Urinary bladder (tissue), 4 donors: Measurements from ENCODE around the gene SLC22A2. TPM values are rescaled to one million over a fixed set of nuclear protein-coding genes. Genes with fewer than 3 reads are reported as not detected.

Experiments used
- DNase-seq: peaks from one replicate; pipeline ENCODE4 v3.0.0-alpha.2; 2015; ENCODE audit errors: extremely low spot score
- H3K27ac ChIP-seq: one replicate; pipeline ENCODE4 v1.5.1; 2013; ENCODE audit warnings: low read depth, mild to moderate bottlenecking, moderate library complexity
- H3K36me3 ChIP-seq: one replicate; pipeline ENCODE4 v1.6.1; 2013; ENCODE audit warnings: mild to moderate bottlenecking, moderate library complexity; ENCODE audit not compliant: insufficient read depth
- H3K4me1 ChIP-seq: one replicate; pipeline ENCODE4 v1.6.1; 2013; ENCODE audit warnings: mild to moderate bottlenecking, moderate library complexity; ENCODE audit not compliant: insufficient read depth
- H3K4me3 ChIP-seq: one replicate; pipeline ENCODE4 v1.5.1; 2013; ENCODE audit warnings: low read depth, low read length
- WGBS: extraction: QIAGEN DNeasy Blood & Tissue Kit; methylation state at CpG from one replicate; pipeline ENCODE4 v1.1.7; 2013; 5-methylcytosine and 5-hydroxymethylcytosine counted together
- polyA plus RNA-seq: library from polyadenylated mRNA; stranded (reverse); fragments of 200-250 nt; gene quantifications from one replicate; pipeline ENCODE4 v1.2.3, GENCODE V29; 2013
- total RNA-seq: library from RNA; depleted of rRNA; stranded (reverse); fragments of >200 nt; gene quantifications from one replicate; pipeline ENCODE4 v1.2.3, GENCODE V29; 2014
- donor health status: healthy with polysubstance abuse.
- donor health status: healthy.

Gene SLC22A2
- total and polyA plus RNA-seq, 2 donors: 0.05 TPM; not detected in 1

DNA sequence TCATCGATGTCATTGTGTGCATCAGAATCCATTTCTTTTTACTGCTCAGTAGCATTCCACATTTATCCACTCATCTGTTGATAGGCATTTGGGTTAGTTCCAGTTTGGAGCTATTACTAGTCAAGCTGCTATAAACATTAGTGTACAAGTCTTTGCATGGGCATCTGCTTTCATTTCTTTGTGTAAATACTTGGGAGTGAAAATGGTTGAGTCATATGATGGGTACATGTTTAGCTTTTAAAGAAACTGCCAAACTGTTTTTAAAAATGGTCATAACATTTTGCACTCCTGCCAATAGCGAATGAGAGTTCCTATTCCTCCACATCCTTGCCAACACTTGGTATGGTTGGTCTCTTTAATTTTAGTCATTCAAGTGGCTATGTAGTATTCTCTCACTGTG is 21.2 kb upstream of the SLC22A2 start:
- WGBS: 42% methylated on average over 2 of the region's 2 CpGs

GRCh38 chr6:160278786-160279310 is 20.2 kb upstream of the SLC22A2 start:
- no peak overlapping the region for H3K27ac ChIP-seq
- H3K4me3 ChIP-seq: no peak overlapping the region
- WGBS: 61% methylated on average over 12 of the region's 12 CpGs
- H3K36me3 ChIP-seq: no peaks in the 10 kb centered on the region
- DNase-seq: no peak
- no peaks in the 10 kb centered on the region for H3K4me1 ChIP-seq

More for the DNA sequence above, 21.2 kb upstream of the SLC22A2 start:
- Histone ChIP-seq H3K4me1 (no peaks in the 10 kb centered on the region), H3K27ac (no peak overlapping the region), H3K36me3 (no peaks in the 10 kb centered on the region), H3K4me3 (no peak overlapping the region)
- no peak for DNase-seq

GRCh38 chr6:160278311-160278710 is 19.7 kb upstream of the SLC22A2 start:
- no peak overlapping the region for H3K27ac ChIP-seq
- 90% methylated on average over 5 of the region's 5 CpGs for WGBS
- no peak overlapping the region for H3K4me3 ChIP-seq
- DNase-seq: no peak
- no peaks in the 10 kb centered on the region for H3K4me1 ChIP-seq
- no peaks in the 10 kb centered on the region for H3K36me3 ChIP-seq

GRCh38 chr6:160277546-160277945 is 18.9 kb upstream of the SLC22A2 start:
- no peaks in the 10 kb centered on the region for H3K4me1 ChIP-seq
- no peaks in the 10 kb centered on the region for H3K36me3 ChIP-seq
- whole genome bisulfite sequencing: 83% methylated on average over 15 of the region's 15 CpGs
- no peak for DNase-seq
- H3K27ac ChIP-seq: no peak overlapping the region
- no peak overlapping the region for H3K4me3 ChIP-seq

GRCh38 chr6:160277144-160277543 is 18.5 kb upstream of the SLC22A2 start:
- Histone ChIP-seq H3K36me3 (no peaks in the 10 kb centered on the region), H3K27ac (no peak overlapping the region), H3K4me3 (no peak overlapping the region), H3K4me1 (no peaks in the 10 kb centered on the region)
- WGBS: 95% methylated on average over 5 of the region's 5 CpGs
- no peak for DNase-seq

GRCh38 chr6:160276126-160276525 is 17.5 kb upstream of the SLC22A2 start:
- Histone ChIP-seq H3K4me3 (no peak overlapping the region), H3K4me1 (no peaks in the 10 kb centered on the region), H3K27ac (no peak overlapping the region), H3K36me3 (no peaks in the 10 kb centered on the region)
- 66% methylated on average over 4 of the region's 4 CpGs for WGBS
- no peak for DNase-seq

DNA sequence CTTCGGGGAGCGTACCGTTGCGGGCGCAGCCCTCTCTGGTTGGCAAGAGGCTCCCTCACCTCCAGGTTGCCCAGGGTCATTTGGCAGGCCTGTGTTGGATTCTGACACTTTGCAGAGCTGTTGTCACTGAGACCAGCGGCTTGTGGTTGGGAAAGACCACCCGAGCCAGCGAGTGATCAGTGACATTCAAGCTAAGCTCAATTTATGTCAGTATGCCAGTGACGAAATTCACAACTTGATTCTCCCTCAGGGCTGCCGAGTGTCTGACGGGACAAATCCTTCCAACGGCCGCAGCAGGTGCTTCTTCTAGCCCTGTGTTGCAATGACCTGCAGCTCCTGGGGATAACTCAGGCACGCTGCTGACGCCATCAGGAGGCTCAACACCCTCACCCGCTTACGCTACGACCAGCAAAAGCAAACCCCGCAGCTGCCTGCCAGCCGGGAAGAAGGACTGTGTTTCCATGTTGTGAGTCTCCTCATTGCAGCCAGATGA is 16.9 kb upstream of the SLC22A2 start:
- Histone ChIP-seq H3K27ac (no peak overlapping the region), H3K4me3 (no peak overlapping the region), H3K36me3 (no peaks in the 10 kb centered on the region), H3K4me1 (no peaks in the 10 kb centered on the region)
- no peak for DNase-seq
- WGBS: 87% methylated on average over 20 of the region's 20 CpGs

DNA sequence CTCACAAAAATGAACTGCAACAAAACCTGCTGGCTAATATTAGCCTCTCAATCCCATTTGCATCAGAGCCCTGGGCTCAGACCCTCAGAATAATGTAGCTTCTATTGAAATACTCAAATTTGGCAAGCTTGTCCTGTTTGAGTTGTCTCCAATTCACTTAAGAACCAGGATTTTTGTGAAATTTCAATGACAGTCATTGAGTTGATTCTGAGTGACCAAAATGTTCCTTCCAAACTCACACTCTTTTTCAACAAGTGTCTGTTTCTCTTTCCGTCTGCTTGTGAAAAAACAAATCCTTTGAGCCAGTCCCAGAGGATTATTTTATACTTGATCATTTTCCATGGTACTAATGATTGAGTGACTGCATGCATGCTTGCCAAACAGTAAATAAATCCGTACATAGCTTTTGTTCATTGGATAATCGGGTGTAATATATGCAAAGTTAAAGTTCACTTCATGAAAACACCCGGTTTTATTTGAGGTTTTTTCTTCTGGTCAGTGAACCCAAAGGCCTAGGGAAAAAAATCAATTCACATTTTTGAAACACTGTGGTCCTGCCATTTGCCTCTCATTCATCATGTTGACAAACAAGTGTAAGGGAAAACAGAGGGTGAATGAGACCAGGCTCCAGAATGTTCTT is 16.4 kb upstream of the SLC22A2 start:
- Histone ChIP-seq H3K4me1 (no peaks in the 10 kb centered on the region), H3K4me3 (no peak overlapping the region), H3K27ac (no peak overlapping the region), H3K36me3 (no peaks in the 10 kb centered on the region)
- WGBS: 73% methylated on average over 4 of the region's 4 CpGs
- DNase-seq: no peak

DNA sequence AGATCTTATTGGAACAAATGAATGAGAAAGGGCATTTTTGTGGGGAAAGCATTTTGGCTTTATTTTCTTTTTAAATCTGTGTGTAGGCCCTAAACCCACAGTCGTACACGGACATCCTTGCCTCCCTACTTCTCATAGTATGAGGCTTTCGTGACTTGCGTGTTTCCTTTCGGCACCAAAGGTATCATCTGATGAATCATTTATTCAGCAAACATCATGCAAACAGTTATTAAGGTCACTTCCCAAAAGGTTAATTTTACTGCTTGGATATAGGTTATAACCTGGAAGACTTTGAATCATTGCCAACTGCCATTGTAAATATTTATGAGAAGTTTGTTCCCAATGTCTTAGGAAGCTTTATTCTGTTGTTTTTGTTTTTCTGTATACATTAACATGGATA is 15.1 kb upstream of the SLC22A2 start:
- Histone ChIP-seq H3K4me1 (no peaks in the 10 kb centered on the region), H3K27ac (no peak overlapping the region), H3K36me3 (no peaks in the 10 kb centered on the region), H3K4me3 (no peak overlapping the region)
- no peak for DNase-seq
- 87% methylated on average over 5 of the region's 5 CpGs for WGBS

DNA sequence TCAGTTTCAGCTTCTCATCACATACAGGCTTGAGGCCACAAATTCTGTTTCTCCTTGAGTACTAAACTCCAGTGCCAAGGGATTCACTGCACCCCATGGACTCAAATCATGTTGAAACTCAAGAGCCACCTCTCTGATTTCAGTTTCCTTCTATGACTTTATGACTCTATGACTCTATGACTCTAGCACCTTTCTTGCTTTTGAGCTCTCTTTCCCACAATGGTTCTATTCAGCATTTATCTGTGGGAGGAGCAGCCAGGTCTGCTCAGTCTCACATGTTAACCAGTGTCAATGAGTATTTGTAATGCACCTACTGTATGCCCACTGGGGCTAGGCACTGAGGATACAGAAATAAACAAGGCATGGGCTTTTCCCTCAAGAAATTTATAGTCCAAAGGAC is 14.6 kb upstream of the SLC22A2 start:
- Histone ChIP-seq H3K27ac (no peak overlapping the region), H3K36me3 (no peaks in the 10 kb centered on the region), H3K4me3 (no peak overlapping the region), H3K4me1 (no peaks in the 10 kb centered on the region)
- DNase-seq: no peak

- no peak overlapping the region for H3K4me3 ChIP-seq
- no peaks in the 10 kb centered on the region for H3K36me3 ChIP-seq
- H3K27ac ChIP-seq: no peak overlapping the region
- 93% methylated on average over 2 of the region's 2 CpGs for WGBS
- no peak for DNase-seq
- no peaks in the 10 kb centered on the region for H3K4me1 ChIP-seq
These were observed 14.1 kb upstream of the SLC22A2 start for GRCh38 chr6:160272707-160273106.

GRCh38 chr6:160270347-160270746 is 11.7 kb upstream of the SLC22A2 start:
- Histone ChIP-seq H3K27ac (no peak overlapping the region), H3K4me3 (no peak overlapping the region), H3K36me3 (no peaks in the 10 kb centered on the region), H3K4me1 (no peaks in the 10 kb centered on the region)
- DNase-seq: no peak
- WGBS: 90% methylated on average over 6 of the region's 6 CpGs

- 92% methylated on average over 3 of the region's 3 CpGs for WGBS
- Histone ChIP-seq H3K4me1 (no peaks in the 10 kb centered on the region), H3K27ac (no peak overlapping the region), H3K36me3 (no peaks in the 10 kb centered on the region), H3K4me3 (no peak overlapping the region)
- no peak for DNase-seq
These were observed 11.2 kb upstream of the SLC22A2 start for GRCh38 chr6:160269771-160270170.

DNA sequence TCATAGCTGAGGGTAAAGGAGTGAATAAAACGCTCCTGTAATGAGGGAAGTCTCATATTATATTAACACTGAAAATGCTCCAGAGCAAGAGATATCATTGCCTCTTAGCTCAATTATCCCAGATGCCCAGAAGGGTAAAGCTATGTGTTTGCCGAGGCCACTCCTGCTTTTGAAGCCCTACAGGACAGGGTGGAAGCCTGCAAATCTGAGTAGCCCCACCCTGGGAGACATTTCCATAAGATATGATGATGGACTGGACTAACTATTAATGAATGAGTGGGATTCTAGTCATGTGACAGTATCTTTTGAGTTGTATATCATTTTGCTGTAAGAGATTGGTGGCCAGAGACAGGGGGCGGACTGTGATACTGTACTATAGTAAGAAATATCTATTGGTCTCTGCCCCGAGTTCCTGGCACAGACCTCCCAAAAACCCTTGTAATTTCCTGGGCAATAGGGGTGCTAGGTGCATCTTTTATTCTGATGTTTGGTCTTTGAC is 10.5 kb upstream of the SLC22A2 start:
- no peak for DNase-seq
- Histone ChIP-seq H3K4me3 (no peak overlapping the region), H3K27ac (no peak overlapping the region), H3K4me1 (no peaks in the 10 kb centered on the region), H3K36me3 (no peaks in the 10 kb centered on the region)
- WGBS: 87% methylated on average over 4 of the region's 4 CpGs
